OCI-LY7 (cell line): Measurements from ENCODE around the gene SPIC.
"Not testable (repeated sequence)": the region's sequence is repeated elsewhere in the genome, so short reads cannot be mapped to it uniquely, and the experiment has no call there.

Source experiments
- CTCF ChIP-seq: fragments of 200-600 bp; sonication (generic); conservative IDR thresholded peaks from 2 replicates; pipeline ENCODE4 v1.5.1; 2014; ENCODE audit warnings: mild to moderate bottlenecking, antibody characterized with exemption, low read length, moderate library complexity, mixed read lengths
- EZH2phosphoT487 ChIP-seq: fragments of 200-600 bp; sonication (generic); IDR thresholded peaks from 2 replicates; pipeline ENCODE4 v1.6.1; 2018; ENCODE audit warnings: low read depth, borderline replicate concordance, mild to moderate bottlenecking, mixed run types, antibody characterized with exemption, low read length, moderate library complexity, mixed read lengths

GRCh38 chr12:101471878-101472277 lies 3.3 kb upstream of the SPIC start:
- not testable (repeated sequence) for TF ChIP-seq CTCF, EZH2phosphoT487
